Measurements from ENCODE around the gene HAGH. TPM values are rescaled to one million over a fixed set of nuclear protein-coding genes. Genes with fewer than 3 reads are reported as not detected.

HAGH gene
- total RNA-seq = 25.9 and 33.9 TPM in 2 replicates

GRCh38 chr16:1826691-1827573, at the start of gene HAGH, which contains the start of gene FAHD1:
TSS of gene HAGH (minus strand) at chr16:1826825. CDS start at chr16:1826787, 38 bp downstream.
TSS of gene FAHD1 (plus strand) at chr16:1827206. CDS start at chr16:1827239, 33 bp downstream.

GRCh38 chr16:1871974-1872635, 45.5 kb upstream of the HAGH start, which contains the start of gene MEIOB:
TSS of gene MEIOB (minus strand) at chr16:1872164. CDS start at chr16:1868175, 3,989 bp downstream.

GRCh38 chr16:1793578-1794220, 32.9 kb downstream of the HAGH start, which contains the start of gene IGFALS:
TSS of gene IGFALS (minus strand) at chr16:1793705. CDS start at chr16:1793652, 53 bp downstream.

GRCh38 chr16:1782408-1783264, 44.0 kb downstream of the HAGH start, which contains the start of the genes NUBP2 and SPSB3:
TSS of gene NUBP2 (plus strand) at chr16:1782960. CDS start at chr16:1783021, 61 bp downstream.
TSS of gene SPSB3 (minus strand) at chr16:1782571. CDS start at chr16:1781483, 1,088 bp downstream.

GRCh38 chr16:1772908-1773702, 53.5 kb downstream of the HAGH start, which contains the start of gene MRPS34:
TSS of gene MRPS34 (minus strand) at chr16:1773134. CDS start at chr16:1773119, 15 bp downstream.

GRCh38 chr16:1772362-1772907, 54.2 kb downstream of the HAGH start, which contains the start of gene EME2:
TSS of gene EME2 (plus strand) at chr16:1772810. CDS start at chr16:1773228, 418 bp downstream.

GRCh38 chr16:1771188-1771863, 55.3 kb downstream of the HAGH start, which contains the start of gene NME3:
TSS of gene NME3 (minus strand) at chr16:1771543. CDS start at chr16:1771534, 9 bp downstream.

Other genes with a start within 250 kb of the HAGH start
- gene IFT140, start 214.8 kb downstream of the HAGH start, total RNA-seq = 32.1 and 55.1 TPM in 2 replicates
- 8.6 and 8.8 TPM in 2 replicates for gene CRAMP1, start 214.5 kb downstream of the HAGH start, total RNA-seq
- gene JPT2, start 148.5 kb downstream of the HAGH start, total RNA-seq = 32.7 and 50.9 TPM in 2 replicates
- gene MAPK8IP3, start 120.6 kb downstream of the HAGH start, total RNA-seq = 48.4 and 59.9 TPM in 2 replicates
- 47.7 and 66.5 TPM in 2 replicates for gene NME3, start 55.3 kb downstream of the HAGH start, total RNA-seq
- gene EME2, start 54.0 kb downstream of the HAGH start, total RNA-seq = 13.5 and 18.0 TPM in 2 replicates
- gene MRPS34, start 53.7 kb downstream of the HAGH start, total RNA-seq = 73.8 and 84.8 TPM in 2 replicates
- gene SPSB3, start 44.3 kb downstream of the HAGH start, total RNA-seq = 31.3 and 42.3 TPM in 2 replicates
- 70.0 and 90.2 TPM in 2 replicates for gene NUBP2, start 43.9 kb downstream of the HAGH start, total RNA-seq
- under 0.01 and 0.15 TPM in 2 replicates for gene IGFALS, start 33.1 kb downstream of the HAGH start, total RNA-seq
- 82.9 and 96.4 TPM in 2 replicates for gene FAHD1, start 381 bp upstream of the HAGH start, total RNA-seq
- 0.15 and 0.33 TPM in 2 replicates for gene MEIOB, start 45.3 kb upstream of the HAGH start, total RNA-seq
- gene HS3ST6, start 91.6 kb upstream of the HAGH start, total RNA-seq = not detected in 2 replicates
- 6.1 TPM in 2 replicates for gene MSRB1, start 116.4 kb upstream of the HAGH start, total RNA-seq
- not detected in 2 replicates for gene RPL3L, start 127.9 kb upstream of the HAGH start, total RNA-seq
- 139 and 192 TPM in 2 replicates for gene NDUFB10, start 132.7 kb upstream of the HAGH start, total RNA-seq
- gene RPS2, start 138.0 kb upstream of the HAGH start, total RNA-seq = 1,747 and 2,610 TPM in 2 replicates
- not detected in 2 replicates for gene RNF151, start 140.0 kb upstream of the HAGH start, total RNA-seq
- gene TBL3, start 145.2 kb upstream of the HAGH start, total RNA-seq = 40.2 and 56.6 TPM in 2 replicates
- gene NOXO1, start 154.6 kb upstream of the HAGH start, total RNA-seq = 0.15 TPM in 1 of 2 replicates, not detected in the other
- gene GFER, start 157.4 kb upstream of the HAGH start, total RNA-seq = 14.7 and 17.7 TPM in 2 replicates
- gene SYNGR3, start 163.1 kb upstream of the HAGH start, total RNA-seq = 4.8 and 9.4 TPM in 2 replicates
- gene ZNF598, start 183.0 kb upstream of the HAGH start, total RNA-seq = 27.3 and 27.5 TPM in 2 replicates
- 0.29 and 2.5 TPM in 2 replicates for gene NPW, start 193.0 kb upstream of the HAGH start, total RNA-seq
- gene NHERF2, start 200.1 kb upstream of the HAGH start, total RNA-seq = 30.5 and 60.4 TPM in 2 replicates
- gene NTHL1, start 221.0 kb upstream of the HAGH start, total RNA-seq = 26.6 and 27.8 TPM in 2 replicates
- gene TSC2, start 221.2 kb upstream of the HAGH start, total RNA-seq = 70.5 and 85.2 TPM in 2 replicates